Limb (tissue), 2 donors: ENCODE results near the gene PLCB3.
"Not testable (repeated sequence)": the region's sequence is repeated elsewhere in the genome, so short reads cannot be mapped to it uniquely, and the experiment has no call there.

Experiments used
- DNase-seq, 2 donors: peaks; one replicate each; pipeline ENCODE4 v3.0.0-alpha.2; 2016; ENCODE audit errors: extremely low spot score in 2 of 2

Gene PLCB3

DNA sequence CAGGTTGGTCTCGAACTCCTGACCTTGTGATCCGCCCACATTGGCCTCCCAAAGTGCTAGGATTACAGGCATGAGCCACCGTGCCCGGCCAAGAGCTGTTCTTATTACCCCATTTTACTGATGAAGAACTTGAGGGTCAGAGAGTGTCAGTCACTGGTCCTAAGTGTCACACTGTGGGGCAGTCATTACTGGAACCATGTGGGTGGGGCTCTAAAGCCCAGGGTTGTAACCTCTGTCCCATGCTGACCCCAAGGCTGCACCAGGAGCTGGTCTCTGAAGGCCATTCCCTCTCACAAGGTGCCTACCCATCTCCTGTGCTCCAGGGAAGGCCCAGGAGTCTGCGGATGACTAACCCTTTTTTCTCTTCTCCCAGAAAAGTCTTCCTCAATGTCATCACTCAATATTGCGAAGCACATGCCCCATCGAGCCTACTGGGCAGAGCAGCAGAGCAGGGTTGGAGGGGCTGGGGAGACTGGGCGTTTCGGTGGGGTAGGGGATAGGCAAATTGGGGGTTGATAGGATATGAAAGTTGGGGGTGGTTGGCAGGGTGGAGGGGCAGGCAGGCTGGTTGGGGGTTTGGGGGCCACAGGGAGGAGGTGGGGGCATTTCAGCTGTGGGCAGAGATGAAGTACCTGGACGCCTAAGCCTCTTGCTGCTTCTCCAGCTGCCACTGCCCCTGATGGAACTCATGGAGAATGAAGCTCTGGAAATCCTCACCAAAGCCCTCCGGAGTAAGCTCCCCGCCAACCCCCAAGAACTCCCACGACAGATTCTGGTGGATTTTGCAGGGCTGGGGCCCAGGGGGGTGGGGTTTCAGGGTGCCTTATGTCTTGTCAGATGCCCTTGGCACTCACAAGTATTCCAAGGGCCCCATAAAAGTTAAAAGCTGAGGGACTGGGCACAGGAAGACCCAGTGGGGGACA lies 52.0 kb downstream of the PLCB3 start:
- DNase-seq: no peak

DNA sequence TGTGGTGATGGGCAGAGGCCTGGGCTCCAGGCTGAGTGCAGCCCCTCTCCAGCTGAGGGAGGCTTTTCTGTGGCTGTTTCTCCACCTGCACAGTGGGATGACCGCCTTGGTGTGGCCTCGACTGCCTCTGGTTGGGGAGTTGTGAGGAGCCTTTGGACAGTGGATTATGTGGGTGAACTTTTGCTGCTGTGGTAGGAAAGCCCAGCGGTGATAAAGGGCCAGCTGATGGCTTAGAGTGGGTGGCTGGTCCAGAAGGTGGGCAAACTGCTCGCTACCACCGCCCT lies 52.6 kb downstream of the PLCB3 start:
- no peak for DNase-seq

DNA sequence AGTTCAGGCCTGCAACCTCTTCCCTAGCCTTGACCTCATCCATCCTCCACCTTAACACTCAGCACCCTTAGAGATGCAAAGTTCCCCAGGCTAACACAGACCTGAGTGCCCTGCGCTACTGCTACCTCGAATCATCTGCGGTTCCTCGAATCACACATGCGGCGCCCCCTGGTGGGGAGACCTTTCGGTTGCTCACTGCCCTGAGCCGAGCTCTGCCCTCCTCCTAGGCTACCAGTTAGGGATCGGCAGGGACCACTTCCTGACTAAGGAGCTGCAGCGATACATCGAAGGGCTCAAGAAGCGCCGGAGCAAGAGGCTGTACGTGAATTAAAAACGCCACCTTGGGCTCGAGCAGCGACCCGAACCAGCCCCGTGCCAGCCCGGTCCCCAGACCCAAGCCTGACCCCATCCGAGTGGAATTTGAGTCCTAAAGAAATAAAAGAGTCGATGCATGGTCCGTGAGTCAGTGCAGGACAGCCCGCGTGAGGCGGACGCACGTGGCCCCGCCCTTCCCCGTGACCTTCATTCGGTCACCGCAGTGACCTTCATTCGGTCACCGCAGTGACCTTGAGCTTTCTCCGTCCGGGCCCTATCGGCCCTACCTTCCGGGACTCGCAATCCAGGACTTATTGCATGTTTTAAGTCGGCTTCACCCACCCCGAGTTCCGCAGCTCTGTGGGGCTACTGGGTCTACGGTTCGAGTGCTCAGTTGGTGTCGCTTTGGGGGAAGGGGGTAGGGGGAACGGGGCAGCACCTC lies 53.2 kb downstream of the PLCB3 start:
- peak; percentile 85 to 93 for DNase-seq

DNA sequence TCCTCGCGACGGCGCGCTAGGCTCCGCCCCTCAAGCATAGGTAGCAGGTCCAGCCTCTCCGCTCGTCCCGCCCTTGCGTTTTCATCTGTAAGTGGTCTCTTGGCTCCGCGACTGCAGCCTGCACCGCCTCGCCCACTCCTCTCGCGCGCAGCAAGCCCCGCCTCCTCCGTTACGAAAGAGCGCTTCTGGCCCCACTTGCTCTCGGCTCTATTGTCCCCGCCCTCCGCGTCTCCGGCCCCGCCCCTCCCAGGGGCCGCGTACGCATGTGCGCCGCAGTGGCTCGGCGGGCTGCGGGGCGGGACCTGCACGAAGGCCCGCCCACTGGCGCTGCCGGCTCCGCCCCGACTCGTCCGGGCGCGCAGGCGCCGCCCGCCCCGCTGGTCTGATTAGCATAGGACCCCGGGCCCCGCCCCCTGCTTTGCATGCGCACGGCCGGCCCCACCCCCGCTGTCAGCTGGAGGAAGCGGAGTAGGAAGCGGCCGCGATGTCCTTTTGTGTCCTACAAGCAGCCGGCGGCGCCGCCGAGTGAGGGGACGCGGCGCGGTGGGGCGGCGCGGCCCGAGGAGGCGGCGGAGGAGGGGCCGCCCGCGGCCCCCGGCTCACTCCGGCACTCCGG lies 53.9 kb downstream of the PLCB3 start, which contains the start of gene ESRRA:
TSS of gene ESRRA (plus strand) at position 450 of the 616 bp plus-strand sequence. CDS start 1,656 bp downstream, outside the sequence.
- peak; percentile 99 to 100 for DNase-seq

DNA sequence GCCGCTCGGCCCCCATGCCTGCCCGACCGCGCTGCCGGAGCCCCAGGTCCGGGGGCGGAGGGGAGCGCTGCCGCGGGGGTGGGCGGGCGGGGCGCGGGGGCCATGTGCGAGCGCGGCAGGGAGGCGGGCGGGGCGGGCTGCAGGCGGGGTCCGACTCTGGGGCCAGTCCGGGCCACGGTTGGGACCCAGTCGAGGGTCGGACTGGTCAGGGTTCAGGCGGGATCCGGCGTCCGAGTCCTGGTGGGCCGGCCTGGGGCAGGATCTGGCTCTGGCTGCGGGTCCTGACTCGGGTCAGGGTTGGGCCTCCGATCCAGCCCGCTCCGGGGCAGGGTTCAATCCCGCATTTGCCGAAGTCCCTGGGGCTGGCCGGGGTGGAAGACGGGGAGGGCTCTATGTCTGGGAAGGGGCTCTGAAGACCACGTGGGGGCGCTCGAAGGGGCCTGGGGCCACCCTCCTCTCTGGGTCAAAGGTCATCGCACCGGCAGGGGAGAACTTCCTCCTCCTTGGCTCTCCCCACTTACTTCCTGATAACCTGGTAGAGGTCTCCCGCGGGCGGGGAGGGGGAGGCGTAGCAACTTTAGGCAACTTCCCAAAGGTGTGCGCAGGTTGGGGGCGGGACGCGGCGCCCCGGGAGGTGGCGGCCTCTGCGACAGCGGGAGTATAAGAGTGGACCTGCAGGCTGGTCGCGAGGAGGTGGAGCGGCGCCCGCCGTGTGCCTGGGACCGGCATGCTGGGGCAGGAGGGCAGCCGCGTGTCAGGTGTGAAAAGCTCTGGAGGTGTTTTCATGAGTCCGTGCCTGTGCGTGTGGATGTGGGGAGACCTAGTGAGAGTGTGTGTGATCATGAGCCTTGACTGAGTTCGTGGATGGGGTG lies 54.6 kb downstream of the PLCB3 start:
- peak; percentile 34 to 77 for DNase-seq

DNA sequence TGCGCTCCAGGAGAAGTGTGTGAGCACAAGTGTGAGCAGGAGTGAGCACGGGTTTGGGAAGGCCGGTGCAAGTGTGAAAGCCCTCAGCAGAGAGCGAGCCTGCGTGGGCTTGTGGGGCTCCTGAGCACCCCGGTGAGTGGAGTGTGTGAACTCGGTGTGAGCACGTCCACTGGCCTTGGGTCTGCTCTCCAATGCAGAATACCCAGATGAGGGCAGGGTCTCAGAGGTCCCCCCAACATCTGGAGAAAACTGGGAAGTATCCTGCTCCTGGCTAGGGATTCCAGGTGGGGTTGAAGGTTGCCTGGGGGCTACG lies 55.2 kb downstream of the PLCB3 start:
- no peak for DNase-seq

DNA sequence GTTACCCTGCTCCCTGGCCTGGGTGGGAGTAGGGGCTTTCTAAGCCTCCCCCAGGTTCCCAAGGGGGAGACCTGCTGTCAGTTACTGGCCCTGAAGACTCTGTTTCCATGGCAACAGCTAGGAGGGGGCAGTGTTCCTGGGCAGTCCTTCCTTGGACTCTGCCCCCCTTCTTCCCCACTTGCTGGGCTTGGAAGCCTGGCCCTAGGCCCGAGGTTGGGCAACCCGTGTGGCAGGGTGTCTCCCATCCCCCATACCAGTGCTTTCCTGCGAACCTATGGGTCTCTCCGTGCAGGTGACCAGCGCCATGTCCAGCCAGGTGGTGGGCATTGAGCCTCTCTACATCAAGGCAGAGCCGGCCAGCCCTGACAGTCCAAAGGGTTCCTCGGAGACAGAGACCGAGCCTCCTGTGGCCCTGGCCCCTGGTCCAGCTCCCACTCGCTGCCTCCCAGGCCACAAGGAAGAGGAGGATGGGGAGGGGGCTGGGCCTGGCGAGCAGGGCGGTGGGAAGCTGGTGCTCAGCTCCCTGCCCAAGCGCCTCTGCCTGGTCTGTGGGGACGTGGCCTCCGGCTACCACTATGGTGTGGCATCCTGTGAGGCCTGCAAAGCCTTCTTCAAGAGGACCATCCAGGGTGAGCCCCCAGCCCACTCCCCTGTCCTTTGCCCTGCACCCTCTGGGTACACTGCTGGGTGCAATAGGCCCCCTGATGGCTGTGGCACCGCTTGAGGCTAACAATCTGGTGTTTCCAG lies 55.7 kb downstream of the PLCB3 start:
- no peak for DNase-seq

DNA sequence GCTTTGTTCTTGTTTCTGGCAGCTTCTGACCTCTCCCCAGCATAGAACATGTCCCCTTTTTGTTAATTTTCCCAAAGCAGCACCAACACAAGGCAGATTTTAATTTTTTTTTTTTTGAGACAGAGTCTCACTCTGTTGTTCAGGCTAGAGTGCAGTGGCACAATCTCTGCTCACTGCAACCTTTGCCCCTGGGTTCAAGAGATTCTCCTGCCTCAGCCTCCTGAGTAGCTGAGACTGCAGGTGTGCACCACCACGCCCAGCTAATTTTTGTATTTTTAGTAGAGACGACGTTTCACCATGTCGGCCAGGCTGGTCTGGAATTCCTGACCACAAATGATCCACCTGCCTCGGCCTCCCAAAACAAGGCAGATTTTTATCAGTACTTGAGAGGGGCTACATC lies 56.5 kb downstream of the PLCB3 start:
- DNase-seq: not testable (repeated sequence)

DNA sequence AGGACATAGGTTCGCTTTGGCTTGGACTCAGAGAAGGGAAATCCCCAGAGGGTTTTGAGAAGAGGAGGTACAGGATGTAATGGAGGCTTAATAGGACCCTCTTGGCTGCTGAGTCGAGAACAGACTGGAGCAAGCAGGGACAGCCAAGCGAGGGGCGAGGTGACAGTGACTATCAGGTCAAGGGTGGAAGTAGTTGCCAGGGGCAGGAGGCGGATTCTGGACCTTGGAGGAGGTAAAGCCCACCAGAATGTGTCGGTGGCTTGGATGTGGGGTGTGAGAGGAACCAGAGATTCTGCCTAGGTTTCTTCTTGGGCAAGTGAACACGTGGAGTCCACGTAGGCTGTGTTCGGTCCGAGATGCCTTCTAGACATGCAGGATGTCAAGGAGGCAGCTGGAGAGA lies 61.6 kb downstream of the PLCB3 start:
- DNase-seq: no peak

DNA sequence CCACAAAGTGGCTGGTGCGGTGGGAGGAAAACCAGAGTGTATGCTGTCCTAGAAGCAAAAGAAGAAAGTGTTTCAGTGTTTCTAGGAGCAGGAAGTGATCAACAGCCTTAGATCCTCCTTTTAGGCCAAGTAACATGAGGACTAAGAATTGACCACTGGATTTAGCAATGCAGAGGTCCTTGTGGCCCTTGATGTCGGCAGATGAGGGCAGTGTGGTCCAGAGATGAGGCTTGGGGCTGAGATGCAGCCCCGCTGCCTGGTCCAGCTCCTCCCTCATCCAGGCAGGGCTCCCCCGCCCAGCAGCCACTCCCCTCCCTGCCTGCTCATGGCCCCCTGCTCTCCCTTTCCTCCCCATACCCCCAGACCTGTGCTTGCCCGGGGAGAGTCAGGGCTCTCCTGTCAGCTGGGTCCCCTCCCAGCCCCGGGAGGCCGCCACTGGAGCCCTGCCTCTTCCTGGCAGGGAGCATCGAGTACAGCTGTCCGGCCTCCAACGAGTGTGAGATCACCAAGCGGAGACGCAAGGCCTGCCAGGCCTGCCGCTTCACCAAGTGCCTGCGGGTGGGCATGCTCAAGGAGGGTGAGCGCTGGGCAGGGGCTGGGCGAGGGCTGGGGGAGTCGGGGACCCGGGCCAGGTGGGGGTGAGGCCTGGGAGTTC lies 62.3 kb downstream of the PLCB3 start:
- no peak for DNase-seq

DNA sequence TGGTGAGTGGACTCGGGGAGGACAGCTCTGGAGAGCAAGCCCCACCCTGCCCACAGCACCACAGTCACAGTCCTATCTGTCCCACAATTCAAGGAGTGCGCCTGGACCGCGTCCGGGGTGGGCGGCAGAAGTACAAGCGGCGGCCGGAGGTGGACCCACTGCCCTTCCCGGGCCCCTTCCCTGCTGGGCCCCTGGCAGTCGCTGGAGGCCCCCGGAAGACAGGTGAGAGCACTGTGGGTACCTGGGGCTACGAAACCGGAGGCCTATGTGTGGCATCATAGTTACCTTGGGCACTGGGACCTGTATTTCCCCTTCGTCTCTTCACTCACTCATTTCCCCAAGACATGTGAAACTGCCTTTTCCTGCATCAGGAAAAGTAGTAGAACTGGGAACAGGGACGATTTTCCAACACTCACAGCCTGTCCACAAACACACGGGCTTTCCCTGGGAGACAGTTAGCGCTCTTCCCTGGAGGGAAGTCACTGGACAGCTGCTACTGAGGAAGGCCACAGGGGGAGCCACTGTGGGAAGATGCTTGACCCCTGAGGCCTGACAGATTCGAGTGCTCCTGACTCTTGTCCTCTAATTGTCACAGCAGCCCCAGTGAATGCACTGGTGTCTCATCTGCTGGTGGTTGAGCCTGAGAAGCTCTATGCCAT lies 62.9 kb downstream of the PLCB3 start:
- no peak for DNase-seq

DNA sequence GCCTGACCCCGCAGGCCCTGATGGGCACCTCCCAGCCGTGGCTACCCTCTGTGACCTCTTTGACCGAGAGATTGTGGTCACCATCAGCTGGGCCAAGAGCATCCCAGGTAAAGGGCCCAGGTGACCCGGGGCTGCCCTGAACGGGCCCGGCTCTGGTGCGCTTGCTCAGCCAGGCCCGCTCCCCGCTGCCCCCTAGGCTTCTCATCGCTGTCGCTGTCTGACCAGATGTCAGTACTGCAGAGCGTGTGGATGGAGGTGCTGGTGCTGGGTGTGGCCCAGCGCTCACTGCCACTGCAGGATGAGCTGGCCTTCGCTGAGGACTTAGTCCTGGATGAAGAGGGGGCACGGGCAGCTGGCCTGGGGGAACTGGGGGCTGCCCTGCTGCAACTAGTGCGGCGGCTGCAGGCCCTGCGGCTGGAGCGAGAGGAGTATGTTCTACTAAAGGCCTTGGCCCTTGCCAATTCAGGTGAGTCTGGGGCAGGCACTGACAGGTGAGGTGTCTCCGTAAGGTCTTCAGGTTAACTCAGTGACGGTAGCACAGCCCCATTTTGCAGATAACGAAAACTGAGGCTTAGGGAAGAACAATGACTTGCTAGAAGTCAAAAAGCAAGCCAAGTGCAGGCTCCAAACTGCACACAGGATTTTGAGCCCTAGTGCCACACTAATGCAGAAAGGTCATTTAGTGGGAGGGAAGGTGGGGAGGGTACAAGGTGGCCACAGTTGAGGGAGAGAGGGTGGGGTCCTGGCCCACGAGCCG lies 63.7 kb downstream of the PLCB3 start:
- no peak for DNase-seq

DNA sequence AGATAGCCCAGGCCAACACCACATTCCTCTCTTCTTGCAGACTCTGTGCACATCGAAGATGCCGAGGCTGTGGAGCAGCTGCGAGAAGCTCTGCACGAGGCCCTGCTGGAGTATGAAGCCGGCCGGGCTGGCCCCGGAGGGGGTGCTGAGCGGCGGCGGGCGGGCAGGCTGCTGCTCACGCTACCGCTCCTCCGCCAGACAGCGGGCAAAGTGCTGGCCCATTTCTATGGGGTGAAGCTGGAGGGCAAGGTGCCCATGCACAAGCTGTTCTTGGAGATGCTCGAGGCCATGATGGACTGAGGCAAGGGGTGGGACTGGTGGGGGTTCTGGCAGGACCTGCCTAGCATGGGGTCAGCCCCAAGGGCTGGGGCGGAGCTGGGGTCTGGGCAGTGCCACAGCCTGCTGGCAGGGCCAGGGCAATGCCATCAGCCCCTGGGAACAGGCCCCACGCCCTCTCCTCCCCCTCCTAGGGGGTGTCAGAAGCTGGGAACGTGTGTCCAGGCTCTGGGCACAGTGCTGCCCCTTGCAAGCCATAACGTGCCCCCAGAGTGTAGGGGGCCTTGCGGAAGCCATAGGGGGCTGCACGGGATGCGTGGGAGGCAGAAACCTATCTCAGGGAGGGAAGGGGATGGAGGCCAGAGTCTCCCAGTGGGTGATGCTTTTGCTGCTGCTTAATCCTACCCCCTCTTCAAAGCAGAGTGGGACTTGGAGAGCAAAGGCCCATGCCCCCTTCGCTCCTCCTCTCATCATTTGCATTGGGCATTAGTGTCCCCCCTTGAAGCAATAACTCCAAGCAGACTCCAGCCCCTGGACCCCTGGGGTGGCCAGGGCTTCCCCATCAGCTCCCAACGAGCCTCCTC lies 64.6 kb downstream of the PLCB3 start:
- not testable (repeated sequence) for DNase-seq

DNA sequence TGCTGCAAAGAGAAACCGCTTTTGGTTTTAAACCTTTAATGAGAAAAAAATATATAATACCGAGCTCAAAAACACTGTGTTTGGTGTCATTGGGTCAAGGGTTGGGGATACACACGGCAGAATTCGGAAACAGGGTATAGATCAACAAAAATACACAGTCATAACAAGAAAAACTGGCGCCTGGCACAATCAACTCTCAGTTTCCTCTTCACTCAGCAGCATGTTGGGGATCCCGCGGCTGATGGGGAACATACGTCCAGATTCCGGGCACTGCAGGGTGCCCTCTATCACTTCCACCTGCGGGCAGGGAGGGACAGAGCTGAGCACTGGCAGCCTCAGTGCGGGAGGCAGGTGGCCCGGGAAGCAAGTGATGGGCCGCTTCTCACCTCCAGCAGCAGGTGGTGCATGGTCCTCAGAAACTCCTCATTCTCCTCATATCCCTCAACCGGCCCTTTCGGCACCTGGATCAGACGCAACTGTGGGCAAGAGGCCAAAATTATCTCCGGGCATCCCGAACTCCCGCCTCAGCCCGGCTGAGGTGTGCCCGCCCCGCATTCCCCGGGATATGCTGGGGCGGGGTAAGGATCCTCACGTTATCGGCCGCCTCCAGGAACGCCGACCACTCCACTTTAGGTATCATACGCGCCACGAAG lies 65.5 kb downstream of the PLCB3 start:
- DNase-seq: no peak

DNA sequence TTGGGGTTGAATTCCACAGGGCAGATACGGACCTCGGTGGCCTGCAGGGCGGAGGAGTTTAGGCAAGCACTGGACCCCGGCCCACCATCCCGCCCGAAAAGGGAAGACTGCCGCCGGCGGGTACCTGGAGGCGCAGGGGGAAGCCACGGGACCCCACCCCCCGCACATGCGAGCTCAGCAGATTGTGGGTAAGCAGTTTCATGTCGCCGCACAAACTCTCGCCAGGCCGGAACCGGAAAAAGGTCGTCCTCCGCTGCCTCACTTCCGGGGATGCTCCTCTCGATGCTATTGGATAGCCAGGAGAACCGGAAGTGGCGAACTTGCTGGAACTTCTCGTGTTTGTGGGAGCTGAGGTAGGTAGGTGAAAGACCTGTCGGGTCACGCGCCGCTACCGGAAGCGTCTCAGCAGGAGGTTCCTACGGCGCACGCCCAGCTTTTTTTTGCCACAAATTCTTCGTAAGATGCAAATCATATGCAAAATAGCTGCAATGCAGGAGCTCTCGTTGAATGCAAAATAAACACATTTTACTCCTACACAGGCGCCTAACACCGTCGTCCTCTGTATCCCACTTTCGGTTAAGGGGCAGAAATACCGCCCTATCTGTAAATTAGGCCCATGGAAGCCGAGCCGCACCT lies 66.1 kb downstream of the PLCB3 start, which contains the start of gene TRMT112:
TSS of gene TRMT112 (minus strand) at position 235 of the 636 bp plus-strand sequence. CDS start at position 202, 33 bp downstream.
- peak; percentile 93 to 96 for DNase-seq

DNA sequence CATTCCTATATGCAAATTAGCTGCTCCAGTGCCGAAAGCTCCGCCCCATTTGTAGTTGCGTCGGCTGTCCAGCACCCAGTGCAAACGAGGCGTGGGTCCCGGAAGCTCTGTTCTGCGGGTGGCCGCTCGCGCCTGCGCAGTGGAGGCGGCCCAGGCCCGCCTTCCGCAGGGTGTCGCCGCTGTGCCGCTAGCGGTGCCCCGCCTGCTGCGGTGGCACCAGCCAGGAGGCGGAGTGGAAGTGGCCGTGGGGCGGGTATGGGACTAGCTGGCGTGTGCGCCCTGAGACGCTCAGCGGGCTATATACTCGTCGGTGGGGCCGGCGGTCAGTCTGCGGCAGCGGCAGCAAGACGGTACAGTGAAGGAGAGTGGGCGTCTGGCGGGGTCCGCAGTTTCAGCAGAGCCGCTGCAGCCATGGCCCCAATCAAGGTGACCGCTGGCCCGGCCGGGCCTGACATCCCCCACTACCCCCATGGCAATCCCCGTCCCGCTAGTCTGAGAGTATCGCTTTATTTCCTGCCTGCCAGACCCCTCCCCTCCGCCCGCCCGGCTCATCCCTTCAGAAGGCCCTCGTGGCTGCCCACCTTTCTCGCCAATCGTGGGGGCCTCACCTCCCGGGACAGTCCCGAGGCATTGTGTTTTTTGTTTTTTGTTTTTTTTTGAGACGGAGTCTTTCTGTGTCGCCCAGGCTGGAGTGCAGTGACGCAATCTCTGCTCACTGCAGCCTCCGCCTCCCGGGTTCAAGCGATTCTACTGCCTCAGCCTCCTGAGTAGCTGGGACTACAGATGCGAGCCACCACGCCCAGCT lies 66.8 kb downstream of the PLCB3 start, which contains the start of gene PRDX5:
TSS of gene PRDX5 (plus strand) at position 161 of the 805 bp plus-strand sequence. CDS start at position 256, 95 bp downstream.
- DNase-seq: peak; percentile 95 to 97
